Measurements from ENCODE around the gene LRRC8E.
A peak's percentile ranks its signal among the peaks of the same experiment; 100 is the strongest.

LRRC8E gene

GRCh38 chr19:7869910-7870511 is 18.3 kb upstream of the LRRC8E start:
- TF ChIP-seq REST (IDR thresholded peaks at IDR 0.05; ENCODE audit: insufficient read depth in 1 of 2, low read depth in 2 of 2, low read length in 2 of 2) (no peak), TAF1 (IDR thresholded peaks at IDR 0.05; ENCODE audit: borderline replicate concordance, insufficient read depth, low read length) (no peak), POLR2AphosphoS5 (IDR thresholded peaks at IDR 0.05; ENCODE audit: low read depth, low read length) (no peak), SIN3A (IDR thresholded peaks at IDR 0.05; ENCODE audit: borderline replicate concordance, insufficient read depth, low read length) (no peak), FOXP2 (optimal IDR thresholded peaks at IDR 0.05; ENCODE audit: borderline replicate concordance, extremely low read depth, extremely low read length, insufficient read depth) (no peak)

DNA sequence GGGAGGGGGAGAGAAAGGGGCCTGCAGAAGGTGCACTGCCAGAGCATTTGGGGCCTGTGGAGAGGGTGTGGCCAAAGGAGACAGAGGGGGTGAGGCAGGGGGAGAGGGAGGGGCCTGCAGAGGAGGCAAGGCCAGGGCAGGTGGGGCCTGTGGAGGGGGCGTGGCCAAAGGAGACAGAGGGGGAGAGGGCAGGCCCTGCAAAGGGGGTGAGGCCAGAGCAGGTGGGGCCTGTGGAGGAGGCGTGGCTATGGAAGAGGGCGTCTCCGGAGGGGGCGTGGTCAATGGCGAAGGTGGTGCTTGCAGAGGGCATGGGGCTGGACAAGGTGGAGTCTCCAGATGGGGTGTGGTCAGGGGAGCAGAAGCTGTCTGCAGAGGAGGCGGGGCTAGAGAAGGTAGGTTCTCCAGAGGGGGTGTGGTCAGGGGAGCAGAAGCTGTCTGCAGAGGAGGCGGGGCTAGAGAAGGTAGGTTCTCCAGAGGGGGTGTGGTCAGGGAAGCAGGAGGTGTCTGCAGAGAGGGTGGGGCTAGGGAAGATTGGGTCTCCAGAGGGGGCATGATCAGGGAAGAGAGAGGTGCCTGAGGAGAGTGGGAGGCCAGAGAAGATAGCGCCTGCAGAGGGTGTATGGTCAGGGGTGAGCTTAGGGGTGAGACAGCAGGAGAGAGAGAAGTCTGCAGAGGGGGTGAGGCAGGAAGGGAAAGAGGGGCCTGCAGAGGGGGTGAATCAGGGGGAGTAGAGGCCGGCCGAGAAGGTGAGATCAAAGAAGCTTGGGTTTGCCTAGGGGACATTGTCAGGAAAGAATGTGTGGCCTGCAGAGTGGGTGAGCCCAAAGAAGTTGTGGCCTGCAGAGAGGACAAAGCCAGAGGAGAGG is 17.5 kb upstream of the LRRC8E start:
- no peak for TF ChIP-seq TAF1 (IDR thresholded peaks at IDR 0.05; ENCODE audit: borderline replicate concordance, insufficient read depth, low read length)
- no peak for TF ChIP-seq SIN3A (IDR thresholded peaks at IDR 0.05; ENCODE audit: borderline replicate concordance, insufficient read depth, low read length)
- no peak for TF ChIP-seq FOXP2 (optimal IDR thresholded peaks at IDR 0.05; ENCODE audit: borderline replicate concordance, extremely low read depth, extremely low read length, insufficient read depth)

GRCh38 chr19:7871437-7872305 is 16.6 kb upstream of the LRRC8E start:
- TF ChIP-seq POLR2AphosphoS5 (IDR thresholded peaks at IDR 0.05; ENCODE audit: low read depth, low read length) (no peak; the same call in 1 of the 2 replicates), SIN3A (IDR thresholded peaks at IDR 0.05; ENCODE audit: borderline replicate concordance, insufficient read depth, low read length) (peak; percentile 44; the same call in 1 of the 2 replicates), TAF1 (IDR thresholded peaks at IDR 0.05; ENCODE audit: borderline replicate concordance, insufficient read depth, low read length) (no peak), FOXP2 (optimal IDR thresholded peaks at IDR 0.05; ENCODE audit: borderline replicate concordance, extremely low read depth, extremely low read length, insufficient read depth) (peak; percentile 37)

DNA sequence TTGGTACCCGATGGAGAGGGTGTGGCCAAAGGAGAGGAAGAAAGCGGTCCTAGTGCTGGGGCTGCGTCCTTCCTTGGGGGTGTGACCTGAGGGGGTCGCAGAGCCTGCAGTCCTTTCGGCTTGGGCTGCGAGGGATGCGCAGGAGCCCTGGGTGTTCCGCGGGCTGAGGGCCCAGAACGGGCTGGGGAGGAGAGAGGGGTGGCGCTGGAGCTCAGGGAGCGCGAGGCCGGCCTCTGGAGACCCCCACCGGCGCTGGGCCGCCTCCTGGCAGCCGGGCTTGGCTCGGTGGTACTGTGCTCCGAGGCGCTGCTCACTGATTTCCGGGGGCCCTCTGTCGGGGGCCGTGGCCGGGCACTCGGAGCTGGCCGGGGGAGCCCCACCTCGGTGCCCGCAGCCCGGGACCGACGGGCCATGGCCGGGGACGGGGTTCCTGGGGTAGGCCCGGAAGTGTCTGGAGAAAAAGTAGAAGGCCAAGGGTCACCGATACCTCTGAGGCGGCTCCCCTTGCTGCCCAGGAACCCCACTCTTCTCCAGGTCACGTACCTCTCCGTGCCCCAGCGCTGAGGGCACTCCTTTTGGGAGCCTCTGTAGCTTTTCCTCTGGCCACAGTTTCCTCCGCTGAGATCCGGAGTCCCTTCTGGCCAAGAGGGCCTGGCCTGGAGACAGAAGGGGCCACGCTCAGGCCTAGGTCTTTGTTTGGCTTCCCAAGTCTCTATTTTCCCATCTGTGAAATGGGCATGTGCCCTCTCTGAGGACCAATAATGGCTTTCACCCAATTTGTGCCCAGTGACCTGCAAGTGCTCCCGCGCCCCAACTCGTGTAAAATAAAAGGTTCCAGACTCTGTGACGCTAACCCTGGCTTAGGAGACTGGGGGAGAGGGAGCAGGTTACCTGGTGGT is 15.8 kb upstream of the LRRC8E start:
- TF ChIP-seq SIN3A (IDR thresholded peaks at IDR 0.05; ENCODE audit: borderline replicate concordance, insufficient read depth, low read length) (no peak), FOXP2 (optimal IDR thresholded peaks at IDR 0.05; ENCODE audit: borderline replicate concordance, extremely low read depth, extremely low read length, insufficient read depth) (peak; percentile 64)

DNA sequence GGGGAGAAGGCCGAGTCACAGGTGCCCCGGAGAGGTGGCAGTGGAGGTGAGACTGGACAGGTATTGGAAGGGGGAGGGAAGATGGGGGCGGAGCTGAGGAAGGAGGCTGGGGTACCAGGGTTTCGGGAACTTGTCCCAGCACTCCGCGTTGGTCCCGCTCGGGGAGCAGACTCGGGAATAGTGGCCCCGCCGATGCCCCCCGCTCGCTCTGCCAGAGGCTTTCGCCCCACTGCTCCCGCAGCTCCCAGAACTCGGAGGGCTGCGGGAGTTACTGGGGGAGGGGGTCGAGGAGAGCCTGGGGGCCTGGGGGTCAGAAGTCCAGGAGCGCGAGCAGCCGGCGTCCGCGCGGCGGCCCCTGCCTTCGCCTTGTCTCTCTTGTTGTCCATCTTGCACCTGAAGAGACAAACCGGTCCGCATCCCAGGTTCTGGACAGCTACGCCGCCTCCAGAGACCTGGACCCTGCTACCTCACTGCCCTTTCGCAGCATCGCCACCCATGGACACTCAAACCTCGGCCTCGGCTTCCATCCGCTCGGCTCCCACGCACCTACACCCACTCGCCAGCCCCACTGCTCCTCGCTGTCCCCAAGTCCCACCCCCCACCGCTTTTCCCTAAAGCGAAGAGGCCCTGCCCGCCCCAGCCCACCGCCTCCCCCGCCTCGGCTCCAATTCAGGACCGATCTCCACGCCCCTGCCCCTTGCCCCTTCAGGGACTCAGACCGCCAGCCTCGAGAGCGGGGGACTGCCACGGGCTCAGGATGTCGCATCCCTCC is 14.8 kb upstream of the LRRC8E start:
- TF ChIP-seq REST (IDR thresholded peaks at IDR 0.05; ENCODE audit: insufficient read depth in 1 of 2, low read depth in 2 of 2, low read length in 2 of 2) = no peak
- no peak for TF ChIP-seq TAF1 (IDR thresholded peaks at IDR 0.05; ENCODE audit: borderline replicate concordance, insufficient read depth, low read length)
- no peak for TF ChIP-seq SIN3A (IDR thresholded peaks at IDR 0.05; ENCODE audit: borderline replicate concordance, insufficient read depth, low read length)
- TF ChIP-seq POLR2AphosphoS5 (IDR thresholded peaks at IDR 0.05; ENCODE audit: low read depth, low read length) = no peak
- no peak for TF ChIP-seq FOXP2 (optimal IDR thresholded peaks at IDR 0.05; ENCODE audit: borderline replicate concordance, extremely low read depth, extremely low read length, insufficient read depth)

Data from PFSK-1 (cell line).